ENCODE results near the gene KCTD3.

GRCh38 chr1:215597961-215598360 is 30.9 kb downstream of the KCTD3 start:
- TF ChIP-seq TCF7 (IDR thresholded peaks at IDR 0.05; ENCODE audit: low read depth) (no peak), FOXP1 (IDR thresholded peaks at IDR 0.05) (no peak), FOXP1 (CRISPR knock-in tag; IDR thresholded peaks at IDR 0.05) (no peak), POLR2A (IDR thresholded peaks at IDR 0.05; ENCODE audit: insufficient read depth in 1 of 2, low read depth in 2 of 2, low read length in 2 of 2) (no peak), RFX1 (IDR thresholded peaks at IDR 0.05) (no peak), MXI1 (IDR thresholded peaks at IDR 0.05; ENCODE audit: borderline replicate concordance, low read depth, low read length) (no peak), BRF2 (CRISPR knock-in tag; IDR thresholded peaks at IDR 0.05) (no peak), RFX5 (IDR thresholded peaks at IDR 0.05; ENCODE audit: low read depth, low read length) (no peak)
- TF ChIP-seq, protein P1, sequence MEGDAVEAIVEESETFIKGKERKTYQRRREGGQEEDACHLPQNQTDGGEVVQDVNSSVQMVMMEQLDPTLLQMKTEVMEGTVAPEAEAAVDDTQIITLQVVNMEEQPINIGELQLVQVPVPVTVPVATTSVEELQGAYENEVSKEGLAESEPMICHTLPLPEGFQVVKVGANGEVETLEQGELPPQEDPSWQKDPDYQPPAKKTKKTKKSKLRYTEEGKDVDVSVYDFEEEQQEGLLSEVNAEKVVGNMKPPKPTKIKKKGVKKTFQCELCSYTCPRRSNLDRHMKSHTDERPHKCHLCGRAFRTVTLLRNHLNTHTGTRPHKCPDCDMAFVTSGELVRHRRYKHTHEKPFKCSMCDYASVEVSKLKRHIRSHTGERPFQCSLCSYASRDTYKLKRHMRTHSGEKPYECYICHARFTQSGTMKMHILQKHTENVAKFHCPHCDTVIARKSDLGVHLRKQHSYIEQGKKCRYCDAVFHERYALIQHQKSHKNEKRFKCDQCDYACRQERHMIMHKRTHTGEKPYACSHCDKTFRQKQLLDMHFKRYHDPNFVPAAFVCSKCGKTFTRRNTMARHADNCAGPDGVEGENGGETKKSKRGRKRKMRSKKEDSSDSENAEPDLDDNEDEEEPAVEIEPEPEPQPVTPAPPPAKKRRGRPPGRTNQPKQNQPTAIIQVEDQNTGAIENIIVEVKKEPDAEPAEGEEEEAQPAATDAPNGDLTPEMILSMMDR (CRISPR knock-in tag; IDR thresholded peaks at IDR 0.05): no peak

All from HepG2 (cell line).